ENCODE measurements around the gene PCOLCE2.

DNA sequence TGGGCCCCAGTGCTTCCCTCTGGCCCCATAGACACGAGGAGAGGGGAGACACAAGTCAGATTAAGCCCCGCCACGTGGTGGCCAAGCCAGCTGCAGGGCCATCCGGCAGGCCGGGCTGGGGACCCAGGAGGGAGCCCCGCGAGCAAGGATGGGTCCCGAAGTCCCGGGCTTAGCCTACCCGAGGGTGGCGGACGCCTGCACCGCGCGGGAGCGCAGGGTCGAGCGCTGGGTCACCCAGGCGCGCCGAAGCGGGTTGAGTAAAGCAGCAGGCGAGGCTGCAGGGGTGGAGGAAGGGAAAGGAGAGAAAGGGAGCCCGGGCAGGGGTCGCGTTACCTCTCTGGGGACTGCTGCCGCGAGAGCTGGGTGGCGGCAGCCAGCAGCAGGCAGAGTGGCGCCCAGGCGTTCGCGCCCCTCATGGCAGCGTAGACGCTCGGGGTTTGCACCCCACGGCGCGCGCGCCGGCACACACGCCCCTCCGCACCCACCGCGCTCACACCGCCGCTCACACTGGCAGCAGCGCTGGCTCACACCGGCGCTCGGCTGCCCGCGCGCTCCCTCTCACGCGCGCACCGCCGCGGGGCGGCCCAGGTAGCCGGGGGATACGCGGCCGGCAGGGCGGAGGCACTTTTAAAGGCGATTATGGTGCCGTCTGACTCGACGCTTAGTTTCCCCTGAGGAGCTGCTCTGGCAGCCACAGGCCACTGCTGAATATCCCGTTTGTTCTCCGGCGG, at the start of gene PCOLCE2:
- no peak for TF ChIP-seq CTCF (IDR thresholded peaks at IDR 0.05)
- TF ChIP-seq POLR2A (IDR thresholded peaks at IDR 0.05): no peak
